HFF-Myc (cell line): Measurements from ENCODE around the gene ATP2B2.
A peak's percentile ranks its signal among the peaks of the same experiment; 100 is the strongest.

Source experiments
- DNase-seq: peaks from one replicate; pipeline ENCODE4 v3.0.0-alpha.2; 2011; ENCODE audit warnings: low read depth; ENCODE audit errors: extremely low read depth
- H3K4me3 ChIP-seq: replicated peaks from 2 replicates; pipeline ENCODE4 v1.5.1; 2011; ENCODE audit warnings: low read depth, mild to moderate bottlenecking, control low read depth, low read length
- CTCF ChIP-seq: IDR thresholded peaks from 2 replicates; pipeline ENCODE4 v1.5.1; 2012; ENCODE audit warnings: mild to moderate bottlenecking, low read depth, low read length, control low read depth; ENCODE audit errors: missing control alignments

ATP2B2 gene

DNA sequence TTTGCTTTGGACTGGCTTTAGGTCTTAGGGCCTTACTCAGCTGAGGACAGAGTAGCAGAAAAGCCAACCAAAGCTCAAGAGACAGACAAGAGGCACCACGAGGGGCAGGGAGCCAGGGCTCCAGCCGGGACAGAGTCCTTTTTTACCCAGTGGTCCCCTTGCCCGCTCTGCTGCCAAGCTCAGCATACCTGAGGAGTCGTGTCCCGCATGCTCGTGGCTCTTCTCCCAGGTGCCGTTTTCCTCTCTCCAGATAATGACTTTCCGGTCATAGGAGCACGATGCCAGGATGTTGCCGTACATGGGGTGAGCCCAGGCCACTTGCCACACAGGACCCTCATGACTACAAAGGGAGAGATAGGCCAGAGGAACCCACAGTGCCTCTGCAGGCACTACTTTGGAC is 193.0 kb downstream of the ATP2B2 start:
- H3K4me3 ChIP-seq = no peak overlapping the region
- no peak for DNase-seq
- no peak for TF ChIP-seq CTCF

- TF ChIP-seq CTCF = no peak
- DNase-seq = no peak
- H3K4me3 ChIP-seq = no peak overlapping the region
Measured at GRCh38 chr3:10311710-10312109, 193.7 kb downstream of the ATP2B2 start.

DNA sequence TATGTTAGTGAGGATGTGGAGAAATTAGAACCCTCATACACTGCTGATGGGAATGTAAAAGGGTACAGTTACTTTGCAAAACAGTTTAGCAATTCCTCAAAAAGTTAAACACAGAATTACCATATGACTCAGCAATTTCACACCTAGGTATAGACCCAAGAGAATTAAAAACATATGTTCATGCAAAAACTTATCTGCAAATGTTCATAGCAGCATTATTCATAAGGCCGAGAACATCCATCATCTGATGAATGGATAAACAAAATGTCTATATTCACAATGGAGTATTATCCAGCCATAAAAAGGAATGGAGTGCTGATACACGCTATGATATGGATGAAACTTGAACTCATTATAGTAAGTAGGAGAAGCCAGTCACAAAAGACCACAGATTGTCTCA is 194.8 kb downstream of the ATP2B2 start:
- H3K4me3 ChIP-seq = no peak overlapping the region
- TF ChIP-seq CTCF = no peak
- peak; percentile 57 for DNase-seq

DNA sequence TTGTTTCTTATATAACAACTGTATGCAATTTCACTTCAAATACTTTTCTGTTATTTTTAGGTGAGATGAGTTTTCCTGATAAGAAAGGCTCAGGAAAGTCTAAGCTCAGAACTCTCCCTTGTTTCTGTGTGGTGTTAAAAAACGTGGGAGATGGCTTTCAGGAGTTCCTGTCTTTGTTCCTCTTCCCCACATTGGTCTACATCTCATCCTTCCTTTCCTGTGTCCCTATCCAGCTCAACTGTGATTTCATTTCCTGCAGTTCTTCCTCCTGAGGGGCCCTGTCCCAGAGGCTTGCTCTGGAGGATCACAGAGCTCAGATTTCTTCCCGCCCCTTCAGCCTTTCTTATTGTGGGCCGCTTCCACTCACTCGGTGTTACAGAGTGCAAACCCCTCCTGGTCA is 195.7 kb downstream of the ATP2B2 start:
- H3K4me3 ChIP-seq = no peak overlapping the region
- no peak for DNase-seq
- TF ChIP-seq CTCF = no peak

GRCh38 chr3:10308678-10309077 is 196.7 kb downstream of the ATP2B2 start:
- H3K4me3 ChIP-seq = no peak overlapping the region
- TF ChIP-seq CTCF = no peak
- DNase-seq = no peak

GRCh38 chr3:10306156-10306555 is 199.2 kb downstream of the ATP2B2 start:
- no peak for TF ChIP-seq CTCF
- no peak overlapping the region for H3K4me3 ChIP-seq
- no peak for DNase-seq

GRCh38 chr3:10305331-10305902 is 200.0 kb downstream of the ATP2B2 start:
- DNase-seq = no peak
- TF ChIP-seq CTCF = no peak

More at GRCh38 chr3:10305331-10305902, 200.0 kb downstream of the ATP2B2 start:
- H3K4me3 ChIP-seq = no peak overlapping the region
